Testis (tissue), 2 donors: Measurements from ENCODE around the gene TGM3.

Source experiments
- CTCF ChIP-seq, 3 experiments: fragments of 450-650 bp in 2 of 3; fragments of 200-600 bp in 1 of 3; sonication (generic) in 1 of 3; IDR thresholded peaks; one replicate each; pipeline ENCODE4 v1.5.1; 2016 to 2019; ENCODE audit warnings: antibody characterized with exemption in 3 of 3, mild to moderate bottlenecking in 2 of 3, moderate library complexity in 1 of 3
- POLR2A ChIP-seq: fragments of 450-650 bp; IDR thresholded peaks from one replicate; pipeline ENCODE4 v1.6.1; 2017; ENCODE audit warnings: antibody characterized with exemption, mild to moderate bottlenecking, moderate library complexity

GRCh38 chr20:2350606-2351005, 54.8 kb downstream of the TGM3 start:
- TF ChIP-seq CTCF (IDR thresholded peaks at IDR 0.05) (no peak), POLR2A (no peak)
